Left kidney (tissue), 2 donors: ENCODE data around the gene CSNK1E. TPM values are rescaled to one million over a fixed set of nuclear protein-coding genes. Genes with fewer than 3 reads are reported as not detected.

Experiments used
- DNase-seq: peaks from one replicate; pipeline ENCODE4 v3.0.0-alpha.2; 2013
- polyA plus RNA-seq: library from polyadenylated mRNA; unstranded; fragments of 120-200 nt; gene quantifications from one replicate; pipeline ENCODE4 v1.2.1, GENCODE V29; 2013; ENCODE audit not compliant: insufficient read length

CSNK1E gene
- polyA plus RNA-seq, 1 donor: 150 TPM

DNA sequence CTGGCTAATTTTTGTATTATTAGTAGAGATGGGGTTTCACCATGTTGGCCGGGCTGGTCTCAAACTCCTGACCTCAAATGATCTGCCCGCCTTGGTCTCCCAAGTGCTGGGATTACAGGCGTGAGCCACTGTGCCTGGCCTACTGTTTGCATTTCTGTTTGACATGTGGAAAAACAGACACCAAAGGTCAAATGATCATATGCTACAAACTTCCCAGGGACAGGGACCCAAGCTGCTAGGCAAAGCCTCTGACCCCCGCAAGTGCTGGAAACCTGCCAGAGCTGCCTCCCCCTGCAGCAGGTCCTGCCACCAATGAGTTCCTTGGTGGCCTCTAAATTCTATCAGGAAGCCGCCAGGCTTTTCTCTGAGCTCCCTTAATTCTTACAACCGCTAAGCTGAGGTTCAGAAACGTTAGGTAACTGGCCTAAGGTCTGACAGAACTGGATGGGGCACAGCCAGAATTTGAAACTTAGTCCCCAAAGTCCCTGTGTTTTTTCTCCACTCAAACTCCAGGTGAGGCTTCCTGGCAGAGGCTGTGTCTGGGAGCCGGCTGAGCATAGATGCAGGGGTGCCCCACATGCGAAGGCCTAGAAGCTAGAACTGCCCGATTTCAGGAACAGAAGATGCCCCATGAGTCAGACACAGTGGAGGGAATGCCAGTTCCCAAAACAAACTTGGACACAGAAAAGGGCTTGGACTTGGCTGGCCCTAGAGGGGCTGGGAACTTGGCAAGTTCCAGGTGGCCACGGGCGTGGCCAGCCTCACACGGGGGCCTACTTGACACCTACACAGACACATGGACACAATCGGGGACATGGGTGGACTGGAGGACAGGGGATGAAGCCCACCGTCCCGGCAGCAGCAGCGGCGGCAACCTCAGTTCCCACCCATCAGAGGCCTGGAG, 7.4 kb downstream of the CSNK1E start:
- no peak for DNase-seq

DNA sequence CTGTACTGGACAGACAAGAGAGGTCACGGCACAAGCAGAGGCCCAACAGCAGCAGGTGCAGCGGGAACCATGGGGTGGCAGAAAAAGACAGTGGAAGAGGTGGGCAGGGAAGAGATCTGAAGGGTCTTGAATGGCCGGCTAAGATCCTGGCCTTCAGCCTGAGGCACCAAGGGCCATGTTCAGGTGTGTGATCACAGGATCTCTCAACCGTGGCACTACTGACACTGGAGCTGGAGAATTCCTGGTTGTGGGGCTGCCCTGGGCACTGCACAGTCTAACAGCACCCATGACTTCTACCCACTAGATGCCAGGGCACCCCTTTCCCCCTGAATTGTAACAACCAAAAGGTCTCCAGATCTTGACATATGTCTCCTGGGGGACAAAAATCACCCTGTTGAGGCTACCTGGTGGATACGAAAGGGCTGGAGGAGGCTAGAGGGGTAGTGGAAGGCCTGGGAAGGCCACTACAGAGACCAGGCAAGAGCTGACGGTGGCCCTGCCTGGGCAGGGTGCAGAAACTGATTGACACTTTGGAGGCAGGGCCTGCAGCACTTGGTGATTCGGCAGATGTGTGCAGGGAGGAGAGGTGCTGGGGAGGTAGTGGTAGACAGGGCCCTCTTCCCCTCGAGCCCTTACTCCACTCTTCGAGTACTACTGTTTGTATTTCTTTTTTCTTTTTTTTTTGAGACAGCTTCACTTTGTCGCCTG, 8.3 kb downstream of the CSNK1E start:
- no peak for DNase-seq

DNA sequence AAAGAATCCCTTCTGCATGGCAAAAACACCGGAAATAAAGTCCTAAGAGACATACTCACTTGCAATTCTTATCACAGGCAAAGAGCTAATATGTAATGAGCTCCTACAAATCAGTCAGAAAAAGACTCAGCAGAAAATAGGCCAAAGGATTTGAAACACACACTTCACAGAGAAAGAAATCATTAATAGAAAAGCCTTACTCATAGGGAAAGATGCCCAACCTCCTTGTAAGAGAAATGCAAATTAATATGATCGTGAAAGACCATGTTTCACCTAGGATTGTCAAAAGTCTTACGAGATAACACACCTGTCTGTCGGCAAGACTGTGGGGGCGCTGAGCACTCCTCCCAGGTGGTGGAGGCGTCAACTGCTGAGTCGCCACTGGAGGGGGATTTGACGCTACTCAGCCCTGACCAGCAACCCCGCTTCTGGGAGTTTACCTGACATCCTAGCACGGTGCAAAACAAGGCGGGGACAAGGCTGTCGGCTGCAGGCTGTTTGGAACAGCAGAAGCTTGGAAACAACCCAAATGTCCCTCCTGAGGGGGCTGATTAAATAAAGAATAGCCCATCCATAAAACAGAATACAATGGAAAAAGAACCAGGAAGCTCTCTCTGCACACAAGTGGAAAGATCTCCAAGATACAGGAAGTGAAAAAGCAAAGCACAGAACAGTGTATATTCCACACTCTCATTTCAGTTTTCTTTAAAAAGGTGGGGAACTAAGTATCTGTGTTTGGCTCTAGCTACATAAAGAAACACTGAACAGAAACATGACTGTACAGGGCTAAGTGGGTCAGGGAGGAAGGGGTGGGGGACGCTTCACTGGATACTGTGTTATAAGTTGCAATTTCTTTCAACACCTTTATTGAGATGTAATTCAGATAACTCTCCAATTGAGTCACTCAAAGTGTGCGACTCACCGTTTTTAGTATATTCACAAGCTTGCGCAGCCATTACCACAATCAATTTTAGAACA, 11.5 kb downstream of the CSNK1E start:
- no peak for DNase-seq

DNA sequence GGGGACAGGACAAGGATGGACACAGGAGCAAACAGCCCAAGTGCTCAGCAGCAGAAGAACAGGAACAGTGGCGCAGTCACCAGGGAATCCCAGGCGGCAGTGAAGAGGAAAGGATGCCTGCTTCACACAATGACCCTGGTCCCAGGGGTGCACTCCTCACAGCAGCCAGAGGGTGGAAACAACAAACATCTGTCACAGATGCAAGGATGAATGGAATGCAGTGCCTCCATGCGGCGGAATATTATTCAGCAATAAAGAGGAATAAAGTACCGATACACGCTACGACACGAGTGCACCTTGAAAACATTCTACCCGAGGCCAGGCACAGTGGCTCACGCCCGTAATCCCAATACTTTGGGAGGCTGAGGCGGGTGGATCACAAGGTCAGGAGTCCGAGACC, 12.7 kb downstream of the CSNK1E start:
- no peak for DNase-seq

DNA sequence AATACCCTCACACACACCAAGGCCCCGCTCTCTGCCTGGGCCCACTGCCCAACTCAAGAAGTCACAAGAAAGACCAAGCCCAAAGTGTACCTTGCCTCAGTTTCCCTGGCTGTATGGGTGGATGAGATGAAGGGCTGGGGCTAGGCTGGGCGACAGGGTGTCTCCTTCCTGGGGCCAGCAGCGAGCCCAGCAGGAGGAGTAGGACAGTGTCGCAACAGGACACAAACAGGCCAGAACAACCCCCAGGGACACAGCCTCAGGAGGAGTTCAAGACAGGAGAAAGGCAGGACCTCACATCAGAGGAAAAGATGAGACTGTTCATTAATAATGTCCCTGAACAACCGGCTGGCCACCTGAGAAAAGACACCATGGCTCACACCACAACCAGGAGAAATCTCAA, 13.3 kb downstream of the CSNK1E start:
- no peak for DNase-seq

DNA sequence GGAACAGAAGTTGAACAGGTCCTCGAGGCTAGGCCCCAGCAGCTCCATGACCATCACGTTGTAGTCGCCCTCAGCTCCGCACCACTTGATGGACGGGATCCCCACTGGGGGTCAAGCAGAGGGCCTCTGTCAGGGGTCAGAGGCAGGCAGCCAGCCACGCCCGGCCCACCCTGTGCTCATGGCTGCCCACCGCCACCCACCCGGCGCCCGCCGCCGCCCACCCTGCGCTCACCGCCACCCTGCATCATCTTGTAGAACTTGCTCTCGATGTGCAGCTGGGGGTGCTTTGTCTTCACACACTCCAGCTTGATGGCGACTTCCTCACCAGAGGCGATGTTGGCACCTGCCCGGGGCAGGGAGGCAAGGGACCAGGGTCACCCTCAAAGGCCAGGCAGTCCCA, 14.3 kb downstream of the CSNK1E start:
- no peak for DNase-seq

DNA sequence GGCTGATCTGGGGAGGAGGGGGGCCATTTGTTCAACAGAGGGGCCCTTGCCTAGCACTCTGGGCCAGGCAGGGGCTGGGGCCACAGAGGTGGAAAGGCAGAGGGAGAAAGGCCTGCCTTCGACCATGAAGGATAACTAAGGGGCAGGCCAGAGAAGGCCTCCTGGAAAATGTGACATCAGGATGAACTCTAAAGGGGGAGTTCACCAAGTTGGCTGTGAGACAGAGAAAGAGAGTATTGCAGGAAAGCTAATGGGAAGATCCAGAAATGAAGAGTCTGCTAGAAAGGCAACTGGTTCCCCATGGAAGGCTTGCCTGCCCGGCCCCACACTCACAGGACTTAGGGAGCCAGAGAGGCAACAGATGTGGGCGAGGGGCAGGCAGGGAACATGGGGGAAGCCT, 16.3 kb downstream of the CSNK1E start:
- DNase-seq: no peak

DNA sequence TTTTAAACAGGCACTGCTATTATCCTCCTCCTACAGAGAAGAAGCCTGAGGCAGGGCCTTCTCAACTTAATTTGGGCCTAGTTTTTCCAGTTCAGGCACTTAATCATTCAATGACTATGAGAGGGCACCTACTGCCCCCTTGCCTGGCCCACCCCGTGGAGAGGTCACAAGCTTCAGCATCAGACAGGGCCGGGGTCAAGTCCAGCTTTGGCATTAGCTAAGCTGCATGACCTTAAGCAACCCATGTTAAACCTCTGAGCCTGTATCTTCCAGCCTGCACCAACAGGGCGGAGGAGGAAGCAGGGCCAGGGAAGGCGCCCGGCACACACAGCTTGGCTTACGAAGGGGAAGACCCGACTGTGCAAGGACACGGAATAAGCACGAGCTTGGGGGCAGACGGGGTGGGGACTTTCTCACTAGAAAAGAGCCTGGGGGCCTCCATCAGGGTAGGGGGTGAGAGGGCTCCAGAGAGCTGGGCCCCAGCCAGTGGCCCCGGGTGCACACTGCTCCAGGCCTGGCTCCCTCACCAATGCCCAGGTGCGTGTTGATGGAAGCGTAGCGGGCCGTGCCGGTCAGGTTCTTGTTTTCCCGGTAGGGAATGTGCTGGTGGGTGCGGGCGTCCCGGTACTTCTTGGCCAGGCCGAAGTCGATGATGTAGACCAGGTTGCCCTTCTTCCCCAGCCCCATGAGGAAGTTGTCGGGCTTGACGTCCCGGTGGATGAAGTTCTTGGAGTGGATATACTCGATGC, 16.9 kb downstream of the CSNK1E start:
- no peak for DNase-seq

DNA sequence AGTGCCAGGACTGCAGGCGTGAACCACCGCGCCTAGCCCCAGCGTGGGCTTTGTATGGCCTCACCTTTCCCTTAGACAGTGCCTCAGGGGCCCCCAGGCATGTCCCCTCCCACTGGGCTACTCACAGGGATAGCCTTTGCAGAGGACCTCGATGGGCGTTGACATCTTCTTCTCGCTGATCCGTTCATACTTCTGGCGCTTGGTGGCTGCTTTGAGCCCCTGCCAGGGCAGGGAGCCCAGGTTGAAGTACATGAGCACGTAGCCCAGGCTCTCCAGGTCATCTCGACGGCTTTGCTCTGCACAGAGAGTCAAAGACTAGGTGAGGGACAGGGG, 17.5 kb downstream of the CSNK1E start:
- DNase-seq: no peak

DNA sequence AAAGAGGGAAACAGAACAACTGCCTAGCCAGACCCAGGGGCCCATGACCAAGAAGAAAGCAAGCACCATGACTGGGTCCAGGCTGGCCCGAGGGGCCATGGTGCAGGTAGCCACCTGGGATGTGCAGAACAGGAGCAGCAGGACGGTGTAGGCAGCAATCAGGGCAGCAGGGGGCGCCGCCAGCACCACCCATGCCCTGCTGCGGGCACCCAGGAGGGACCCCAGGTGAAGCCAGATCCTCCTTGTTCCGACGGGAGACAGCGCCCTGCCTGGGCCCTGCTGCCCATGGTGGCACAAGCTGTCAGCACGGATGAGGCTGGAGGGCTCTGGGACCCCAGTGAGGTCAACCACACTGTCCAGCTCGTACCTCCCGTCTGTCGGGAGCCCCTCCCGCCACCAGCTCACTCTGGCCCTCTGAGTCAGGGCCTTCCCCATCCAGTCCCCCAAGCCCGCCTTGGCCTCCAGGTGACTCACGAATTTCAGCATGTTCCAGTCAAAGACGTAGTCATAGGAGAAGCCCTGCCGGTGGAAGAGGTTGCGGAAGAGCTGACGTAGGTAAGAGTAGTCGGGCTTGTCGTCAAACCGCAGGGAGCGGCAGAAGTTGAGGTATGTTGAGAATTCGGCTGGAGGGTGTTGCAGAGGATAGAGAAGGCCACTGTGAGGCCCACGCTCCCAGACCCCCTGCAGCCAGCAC, 18.8 kb downstream of the CSNK1E start:
- no peak for DNase-seq

DNA sequence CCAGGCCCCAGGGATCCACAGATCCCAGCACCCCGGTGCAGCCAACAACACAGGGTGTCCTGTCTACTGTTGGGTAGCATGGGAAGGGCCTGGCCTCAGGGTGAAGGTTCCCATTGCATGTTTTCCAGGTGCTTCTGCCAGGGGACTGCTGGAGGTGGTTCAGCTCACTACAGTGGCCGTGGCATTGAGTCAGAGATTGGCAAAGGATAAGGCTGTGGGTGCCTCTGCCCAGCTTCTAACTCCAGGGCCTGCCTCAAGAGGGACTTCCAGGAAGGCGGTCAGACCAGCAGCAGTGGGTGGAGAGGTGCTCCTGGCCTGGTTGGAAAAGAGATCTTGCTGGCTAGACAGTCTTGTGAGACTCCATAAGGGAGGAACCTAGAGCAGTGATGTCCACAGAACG, 20.9 kb downstream of the CSNK1E start:
- no peak for DNase-seq

DNA sequence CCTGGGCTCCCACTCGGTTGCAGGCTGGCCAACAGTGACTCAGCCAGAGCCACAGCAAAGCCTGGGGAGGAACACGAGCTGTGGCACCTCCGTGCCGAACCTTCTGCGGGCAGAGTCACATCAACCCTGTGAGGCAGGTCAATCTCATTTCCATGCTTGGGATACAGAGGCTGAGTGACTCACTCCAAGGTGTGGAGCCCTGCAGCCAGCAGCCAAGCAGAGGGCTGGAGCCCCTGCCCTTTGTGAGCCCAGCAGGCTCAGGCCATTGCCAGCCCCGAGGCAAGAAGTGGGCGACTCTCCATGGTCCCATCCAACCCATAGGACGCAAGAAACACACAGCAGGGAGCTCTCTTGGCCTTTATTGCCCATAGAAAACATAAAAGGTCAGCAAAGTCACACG, 21.4 kb downstream of the CSNK1E start:
- no peak for DNase-seq

DNA sequence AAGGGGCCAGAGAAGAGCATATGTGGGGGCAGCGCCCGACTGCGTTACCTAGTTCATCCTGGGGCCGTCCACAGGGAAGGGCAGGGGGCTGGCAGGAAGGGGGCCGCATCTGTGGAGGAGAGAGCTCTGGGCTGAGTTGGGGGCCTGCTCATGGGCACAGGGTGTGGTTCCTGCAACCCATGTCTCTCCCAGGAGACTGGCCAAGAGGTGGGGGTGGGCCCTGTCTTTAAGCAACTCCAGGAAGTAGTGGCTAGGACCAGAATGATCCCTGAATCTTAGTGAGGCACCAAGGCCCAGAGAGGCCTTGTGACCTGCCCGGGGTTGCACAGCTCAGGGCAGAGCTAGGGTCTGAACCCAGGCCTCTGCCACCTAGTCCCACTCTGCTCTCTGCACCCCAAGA, 21.9 kb downstream of the CSNK1E start:
- no peak for DNase-seq

DNA sequence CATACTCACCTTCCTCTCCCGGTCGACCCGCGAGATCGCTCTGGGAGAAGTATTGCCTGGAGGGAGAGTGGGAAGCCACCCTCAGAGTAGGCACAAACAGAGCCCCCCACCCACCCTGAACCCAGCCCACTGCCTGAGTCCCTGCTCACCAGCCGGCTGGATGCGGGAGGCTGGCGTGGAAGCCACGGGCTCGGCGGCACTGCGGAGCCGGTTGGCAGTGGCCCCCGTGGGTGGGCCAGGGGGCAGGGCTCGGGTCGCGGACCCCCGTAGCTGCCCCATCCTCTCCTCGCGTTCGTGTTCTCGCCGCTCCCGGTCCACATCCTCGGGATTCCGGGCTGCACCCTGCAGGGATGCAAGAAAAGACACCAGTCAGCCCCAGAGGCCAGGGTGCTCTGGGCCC, 23.0 kb downstream of the CSNK1E start:
- DNase-seq: no peak

DNA sequence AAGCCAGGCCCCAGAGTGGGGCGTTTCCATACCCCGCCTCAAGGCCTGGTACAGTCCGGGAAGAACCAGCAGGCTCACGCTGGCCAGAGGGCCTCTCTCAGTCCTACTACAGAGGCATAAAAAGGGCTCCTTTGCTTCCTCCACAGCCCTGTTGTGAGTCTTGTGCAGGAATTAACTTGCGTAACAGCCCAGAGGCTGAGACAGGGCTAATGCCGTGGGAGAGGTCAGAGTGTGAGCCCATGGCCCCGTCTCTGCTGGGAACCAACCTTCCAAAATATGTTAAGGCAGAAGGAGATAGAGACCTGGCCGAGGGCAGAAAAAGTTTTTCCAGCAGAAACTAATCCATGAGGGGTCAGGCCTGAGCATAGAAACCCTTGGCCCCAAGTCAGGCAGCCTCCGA, 24.5 kb downstream of the CSNK1E start:
- DNase-seq: no peak

DNA sequence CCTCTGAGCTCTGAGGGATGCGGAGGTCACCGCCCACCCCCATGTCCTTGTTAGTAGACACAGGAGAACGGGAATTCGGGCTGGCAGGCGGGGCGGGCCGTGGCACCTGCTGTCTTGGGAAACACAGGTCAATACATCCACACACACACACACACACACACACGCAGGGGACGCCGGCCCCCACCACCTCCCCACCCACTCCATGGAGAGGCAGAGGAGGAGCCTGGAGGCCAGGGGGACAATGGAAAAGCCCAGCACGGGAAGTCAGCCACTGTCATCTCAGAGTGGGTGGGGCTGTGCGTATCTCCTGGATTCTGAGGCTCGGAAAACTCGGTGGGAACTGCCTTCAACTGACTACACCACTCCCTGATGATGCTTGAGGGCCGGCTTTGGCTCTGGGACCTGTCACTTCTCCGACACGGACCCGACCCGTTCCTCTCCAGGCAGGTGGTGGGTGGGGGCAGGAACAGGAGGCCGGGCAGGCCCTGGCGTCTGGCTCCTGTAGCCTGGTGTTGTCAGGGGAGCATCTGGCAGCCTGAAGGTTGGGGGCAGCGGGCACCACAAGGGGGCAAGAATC, 25.9 kb downstream of the CSNK1E start:
- DNase-seq: no peak

DNA sequence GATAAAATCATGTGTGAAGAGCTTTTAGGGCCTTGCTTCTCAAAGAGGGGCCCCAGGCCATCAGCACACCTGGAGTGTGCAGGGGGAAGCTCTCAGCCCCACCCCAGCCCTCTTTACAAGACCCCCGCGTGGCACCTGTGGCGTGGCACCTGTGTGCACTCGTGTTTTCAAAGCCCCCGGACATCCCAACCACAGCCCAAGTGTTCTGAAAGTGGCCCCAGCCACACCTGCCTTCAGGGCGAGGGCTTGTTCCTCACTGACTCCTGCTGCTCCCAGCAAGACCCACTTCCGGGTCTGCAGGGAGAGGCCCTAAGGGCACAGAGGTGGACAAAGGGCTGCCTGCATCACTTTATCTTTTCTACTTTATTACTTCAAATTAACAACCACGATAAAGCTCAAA, 26.9 kb downstream of the CSNK1E start:
- DNase-seq: no peak

DNA sequence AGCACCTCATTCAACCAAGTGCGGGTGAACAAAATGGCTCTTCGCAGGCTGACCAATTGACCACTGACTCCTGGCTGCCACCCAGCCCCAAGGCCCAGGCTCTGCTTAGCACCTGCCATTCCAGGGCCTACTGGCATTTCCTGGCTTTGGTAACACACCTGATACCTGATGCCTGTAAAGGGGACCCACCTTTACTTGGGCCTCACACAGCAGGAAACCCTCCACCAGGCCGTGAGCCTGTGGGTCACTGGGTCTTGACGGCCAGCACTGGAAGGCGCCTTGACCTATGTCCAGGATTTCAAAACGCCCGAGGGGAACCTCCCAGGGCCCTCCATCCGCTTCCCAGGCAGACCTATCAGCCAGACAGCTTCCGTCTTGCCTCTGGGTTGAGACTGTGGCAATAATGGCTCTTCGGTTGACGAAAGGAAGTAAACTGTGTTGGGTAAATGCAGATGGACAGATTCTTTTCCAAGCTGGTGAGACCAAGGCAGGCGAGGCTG, 27.6 kb downstream of the CSNK1E start:
- DNase-seq: no peak

DNA sequence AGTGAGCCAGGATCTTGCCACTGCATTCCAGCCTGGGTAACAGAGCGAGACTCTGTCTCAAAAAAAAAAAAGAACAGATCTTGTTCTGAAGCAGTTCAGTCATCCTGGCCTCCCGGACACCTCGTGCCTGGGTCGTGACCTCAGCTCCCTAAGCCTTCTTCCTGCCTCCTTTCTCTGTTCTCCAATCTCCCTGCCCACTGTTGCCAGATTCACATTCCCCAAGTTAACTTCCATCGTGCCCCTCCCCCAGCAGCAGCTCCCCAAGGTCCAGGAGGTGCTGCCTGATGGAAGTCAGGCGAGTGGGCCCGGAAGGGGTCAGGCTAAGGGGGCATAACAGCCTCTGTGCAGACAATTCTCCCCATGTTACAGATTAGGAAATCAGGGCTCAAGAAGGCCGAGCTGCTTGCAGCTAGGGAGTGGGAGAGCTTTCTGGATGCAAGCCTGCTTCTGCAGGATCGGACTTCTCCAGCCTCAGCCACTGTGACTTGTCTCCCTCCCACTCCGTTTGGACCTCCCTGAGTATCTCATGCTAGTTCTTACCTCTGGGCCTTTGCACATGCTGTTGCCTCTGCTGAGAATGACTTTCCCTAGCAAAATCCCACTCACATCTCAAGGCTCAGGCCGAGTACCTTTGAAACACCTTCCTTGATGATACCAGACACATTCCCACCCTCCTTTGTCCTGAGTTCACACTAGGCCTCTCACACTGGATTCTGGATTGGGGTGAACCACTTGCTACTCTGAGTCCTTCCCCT, 30.1 kb downstream of the CSNK1E start:
- no peak for DNase-seq

DNA sequence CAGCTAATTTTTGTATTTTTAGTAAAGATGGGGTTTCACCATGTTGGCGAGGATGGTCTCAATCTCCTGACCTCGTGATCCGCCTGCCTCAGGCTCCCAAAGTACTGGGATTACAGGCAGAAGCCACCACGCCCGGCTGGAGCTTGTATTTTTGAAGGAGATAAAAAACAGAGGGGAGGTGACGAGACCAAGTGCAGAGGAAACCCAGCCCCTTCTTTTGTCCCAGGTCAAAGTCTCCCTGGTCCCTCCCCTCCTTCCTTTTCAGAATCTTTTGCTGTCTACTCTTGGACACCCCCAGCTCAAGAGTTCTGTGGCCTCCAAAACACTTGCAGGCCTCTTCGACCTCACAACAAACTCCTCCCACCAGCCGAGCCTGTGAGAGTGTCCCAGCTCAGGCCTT, 32.2 kb downstream of the CSNK1E start:
- no peak for DNase-seq
